MM.1S (cell line): ENCODE results near the gene SHMT2.

Experiments used
- DNase-seq: peaks from one replicate; pipeline ENCODE4 v3.0.0-alpha.2; 2015
- H2AFZ ChIP-seq: fragments of 300-600 bp; sonication (generic); 2 replicates; pipeline ENCODE4 v1.6.0; 2016; ENCODE audit warnings: antibody characterized with exemption, low read length
- H3F3A ChIP-seq: fragments of 300-600 bp; sonication (generic); 2 replicates; pipeline ENCODE4 v1.6.1; 2016; ENCODE audit warnings: mild to moderate bottlenecking, antibody characterized with exemption, low read length, moderate library complexity, mixed read lengths; ENCODE audit not compliant: insufficient read depth
- H3K27ac ChIP-seq: fragments of 300-600 bp; sonication (generic); 2 replicates; pipeline ENCODE4 v1.5.1; 2016; ENCODE audit warnings: mild to moderate bottlenecking, low read length
- H3K27me3 ChIP-seq: fragments of 300-600 bp; sonication (generic); replicated peaks from 2 replicates; pipeline ENCODE4 v1.6.0; 2016; ENCODE audit warnings: low read length; ENCODE audit not compliant: insufficient read depth
- H3K36me3 ChIP-seq: fragments of 300-600 bp; sonication (generic); replicated peaks from 2 replicates; pipeline ENCODE4 v1.6.1; 2016; ENCODE audit warnings: mild to moderate bottlenecking, low read length, mixed read lengths; ENCODE audit not compliant: insufficient read depth
- H3K4me1 ChIP-seq: fragments of 300-600 bp; sonication (generic); 2 replicates; pipeline ENCODE4 v1.6.1; 2016; ENCODE audit warnings: low read length, mixed read lengths
- H3K4me2 ChIP-seq: fragments of 300-600 bp; sonication (generic); 2 replicates; pipeline ENCODE4 v1.6.0; 2016; ENCODE audit warnings: low read depth, low read length
- H3K4me3 ChIP-seq: fragments of 300-600 bp; sonication (generic); 2 replicates; pipeline ENCODE4 v1.5.1; 2016; ENCODE audit warnings: low read length, mixed read lengths
- H3K79me2 ChIP-seq: fragments of 300-600 bp; sonication (generic); 2 replicates; pipeline ENCODE4 v1.6.1; 2016; ENCODE audit warnings: mixed run types, low read length, mixed read lengths
- H3K9ac ChIP-seq: fragments of 300-600 bp; sonication (generic); 2 replicates; pipeline ENCODE4 v1.6.1; 2016; ENCODE audit warnings: low read length, mixed read lengths
- H3K9me2 ChIP-seq: fragments of 300-600 bp; sonication (generic); replicated peaks from 2 replicates; pipeline ENCODE4 v1.6.1; 2016; ENCODE audit warnings: mild to moderate bottlenecking, low read length, mixed read lengths; ENCODE audit not compliant: insufficient read depth
- H3K9me3 ChIP-seq: fragments of 300-600 bp; sonication (generic); replicated peaks from 2 replicates; pipeline ENCODE4 v1.6.1; 2016; ENCODE audit warnings: mild to moderate bottlenecking, low read length, mixed read lengths; ENCODE audit not compliant: insufficient read depth
- H4K20me1 ChIP-seq: fragments of 300-600 bp; sonication (generic); 2 replicates; pipeline ENCODE4 v1.6.1; 2016; ENCODE audit warnings: mild to moderate bottlenecking, low read length, moderate library complexity, mixed read lengths; ENCODE audit not compliant: insufficient read depth
- CTCF ChIP-seq: fragments of 300-600 bp; sonication (generic); IDR thresholded peaks from 2 replicates; pipeline ENCODE4 v1.5.1; 2016; ENCODE audit warnings: antibody characterized with exemption, low read length, mixed read lengths
- EZH2 ChIP-seq: fragments of 300-600 bp; sonication (generic); optimal IDR thresholded peaks from 2 replicates; pipeline ENCODE3; 2017; ENCODE audit warnings: low read depth, mild to moderate bottlenecking, antibody characterized with exemption, low read length, mixed read lengths
- EZH2phosphoT487 ChIP-seq: fragments of 300-600 bp; sonication (generic); IDR thresholded peaks from 2 replicates; pipeline ENCODE4 v1.6.1; 2018; ENCODE audit warnings: antibody characterized with exemption, low read length

SHMT2 gene

GRCh38 chr12:57254506-57255280 lies 25.2 kb downstream of the SHMT2 start:
- Histone ChIP-seq H3K9me2 (no peaks in the 10 kb centered on the region), H3K27ac (no peak overlapping the region), H3K4me2 (no peak overlapping the region), H3K36me3 (no peaks in the 10 kb centered on the region), H3F3A (no peaks in the 10 kb centered on the region), H3K4me1 (no peaks in the 10 kb centered on the region), H3K27me3 (no peaks in the 10 kb centered on the region), H2AFZ (no peak overlapping the region), H4K20me1 (no peaks in the 10 kb centered on the region), H3K4me3 (no peak overlapping the region), H3K9me3 (no peaks in the 10 kb centered on the region), H3K9ac (no peak overlapping the region), H3K79me2 (no peaks in the 10 kb centered on the region)
- no peak for DNase-seq
- TF ChIP-seq EZH2phosphoT487: no peak
- TF ChIP-seq EZH2: no peak
- no peak for TF ChIP-seq CTCF

- no peaks in the 10 kb centered on the region for H3K4me1 ChIP-seq
- TF ChIP-seq EZH2phosphoT487: no peak
- no peak for TF ChIP-seq CTCF
- TF ChIP-seq EZH2: no peak
- no peaks in the 10 kb centered on the region for H3K9me3 ChIP-seq
- DNase-seq: no peak
- no peaks in the 10 kb centered on the region for H3K9me2 ChIP-seq
- no peaks in the 10 kb centered on the region for H3K36me3 ChIP-seq
- no peak overlapping the region for H3K4me2 ChIP-seq
- no peaks in the 10 kb centered on the region for H3K79me2 ChIP-seq
- H3K27me3 ChIP-seq: no peaks in the 10 kb centered on the region
- H3F3A ChIP-seq: no peaks in the 10 kb centered on the region
- no peak overlapping the region for H2AFZ ChIP-seq
- H3K27ac ChIP-seq: no peak overlapping the region
- H4K20me1 ChIP-seq: no peaks in the 10 kb centered on the region
- H3K9ac ChIP-seq: no peak overlapping the region
- H3K4me3 ChIP-seq: no peak overlapping the region
Measured at GRCh38 chr12:57255916-57256315, 26.4 kb downstream of the SHMT2 start.

GRCh38 chr12:57258977-57259970 lies 29.8 kb downstream of the SHMT2 start:
- H3F3A ChIP-seq: no peaks in the 10 kb centered on the region
- no peak overlapping the region for H3K9ac ChIP-seq
- H2AFZ ChIP-seq: no peak overlapping the region
- H3K4me1 ChIP-seq: no peaks in the 10 kb centered on the region
- no peak for DNase-seq
- H3K9me2 ChIP-seq: no peaks in the 10 kb centered on the region
- H3K79me2 ChIP-seq: no peaks in the 10 kb centered on the region
- no peaks in the 10 kb centered on the region for H4K20me1 ChIP-seq
- no peak overlapping the region for H3K4me3 ChIP-seq
- no peak for TF ChIP-seq CTCF
- TF ChIP-seq EZH2phosphoT487: no peak
- TF ChIP-seq EZH2: no peak
- H3K27me3 ChIP-seq: no peaks in the 10 kb centered on the region
- no peak overlapping the region for H3K27ac ChIP-seq
- no peaks in the 10 kb centered on the region for H3K9me3 ChIP-seq
- H3K4me2 ChIP-seq: no peak overlapping the region
- H3K36me3 ChIP-seq: no peaks in the 10 kb centered on the region
